K562 (cell line): ENCODE results near the gene OR2T8. TPM values are rescaled to one million over a fixed set of nuclear protein-coding genes. Genes with fewer than 3 reads are reported as not detected.

Experiments
- ATAC-seq: fragments of 200-7000 bp; cut with Tn5 transposase; 3 replicates; pipeline ENCODE4 v1.9.1; 2020; ENCODE audit warnings: moderate library complexity
- BruUV-seq: library from RNA; stranded (reverse); fragments of 400-500 nt; replicated peaks from 2 replicates; lab custom pipeline; 2021; lab: Mats Ljungman, UMichigan
- CTCF ChIA-PET: fragments of 300-600 bp; formaldehyde crosslinking; extraction: SDS; loops from one replicate; lab custom pipeline; 2021; ENCODE audit warnings: low intra/inter-chr PET ratio; lab: Yijun Ruan, JAX
- POLR2A ChIA-PET: fragments of 300-600, 350-650 bp; sonication (Branson Sonifier 250); formaldehyde crosslinking; extraction: SDS; loops from one replicate; lab custom pipeline; 2021; ENCODE audit warnings: antibody characterized with exemption, inconsistent platforms; lab: Yijun Ruan, JAX
- DNase-seq, 4 experiments: peaks; one replicate each; pipeline versions ENCODE4 v3.0.0 to v3.0.0-alpha.2; 2011 to 2018; ENCODE audit warnings: low spot score in 3 of 4, mixed read lengths in 3 of 4; ENCODE audit errors: extremely low read depth in 1 of 4
- FAIRE-seq: peaks from 2 replicates; lab custom pipeline; 2011; peaks lifted over from hg19 to GRCh38; lab: Jason Lieb, UNC
- H2AFZ ChIP-seq: 2 replicates; pipeline ENCODE4 v1.6.0; 2011; ENCODE audit warnings: low read depth, low read length, control low read depth, inconsistent platforms
- H3K27ac ChIP-seq: fragments of 200-600 bp; 3 replicates; pipeline ENCODE4 v1.8.0; 2011; ENCODE audit warnings: low read depth, mild to moderate bottlenecking, control low read depth, inconsistent platforms, low read length, moderate library complexity, mixed read lengths; ENCODE audit errors: extremely low read depth
- H3K27me3 ChIP-seq, 2 experiments: fragments of 300-600 bp in 1 of 2; 2 replicates in 1 of 2; 3 replicates in 1 of 2; pipeline versions ENCODE4 v1.6.0 to v1.8.0; 2011; ENCODE audit warnings: inconsistent platforms in 2 of 2, low read length in 2 of 2, mild to moderate bottlenecking in 1 of 2, mixed read lengths in 1 of 2, moderate library complexity in 1 of 2; ENCODE audit not compliant: control insufficient read depth in 2 of 2, insufficient read depth in 2 of 2
- H3K36me3 ChIP-seq: fragments of 300-600 bp; 3 replicates; pipeline ENCODE4 v1.8.0; 2011; ENCODE audit warnings: mild to moderate bottlenecking, low read length, inconsistent platforms; ENCODE audit not compliant: control insufficient read depth, insufficient read depth
- H3K4me1 ChIP-seq, 2 experiments: fragments of 200-600 bp in 1 of 2; replicated peaks in 1 of 2; 2 replicates in 1 of 2; 3 replicates in 1 of 2; pipeline versions ENCODE4 v1.5.1 to v1.8.0; 2011; ENCODE audit warnings: inconsistent platforms in 2 of 2, low read length in 2 of 2, mild to moderate bottlenecking in 1 of 2, mixed read lengths in 1 of 2, moderate library complexity in 1 of 2; ENCODE audit not compliant: control insufficient read depth in 2 of 2, insufficient read depth in 2 of 2
- H3K4me2 ChIP-seq: 2 replicates; pipeline ENCODE4 v1.6.1; 2011; ENCODE audit warnings: low read length, control low read depth, inconsistent platforms, mixed read lengths; ENCODE audit not compliant: insufficient read depth
- H3K4me3 ChIP-seq: fragments of 200-600 bp; sonication (generic), shearing (Covaris generic); 2 replicates; pipeline ENCODE4 v1.5.1; 2016; ENCODE audit warnings: control low read depth, inconsistent platforms
- H3K79me2 ChIP-seq: fragments of 200-600 bp; 3 replicates; pipeline ENCODE4 v1.8.0; 2011; ENCODE audit warnings: low read length, inconsistent platforms; ENCODE audit not compliant: control insufficient read depth, insufficient read depth
- H3K9ac ChIP-seq, 2 experiments: 2 replicates each; pipeline versions ENCODE4 v1.6.0 to v1.6.1; 2011; ENCODE audit warnings: low read depth in 2 of 2, low read length in 2 of 2, control low read depth in 1 of 2, inconsistent platforms in 1 of 2, mild to moderate bottlenecking in 1 of 2, mixed read lengths in 1 of 2; ENCODE audit not compliant: insufficient read depth in 1 of 2
- H3K9me1 ChIP-seq: one replicate; pipeline ENCODE4 v1.6.0; 2011; ENCODE audit warnings: inconsistent platforms, mild to moderate bottlenecking, low read length, moderate library complexity; ENCODE audit not compliant: control insufficient read depth, insufficient read depth
- H3K9me3 ChIP-seq: replicated peaks from 2 replicates; pipeline ENCODE4 v1.5.1; 2011; ENCODE audit warnings: low read depth, low read length, inconsistent platforms; ENCODE audit not compliant: control insufficient read depth, insufficient read depth
- H4K20me1 ChIP-seq: replicated peaks from 2 replicates; pipeline ENCODE4 v1.6.1; 2011; ENCODE audit warnings: low read length, inconsistent platforms, mixed read lengths; ENCODE audit not compliant: control insufficient read depth, insufficient read depth
- CCAR2 ChIP-seq: fragments of 200-400 bp; formaldehyde crosslinking; IDR thresholded peaks from 2 replicates; pipeline ENCODE4 v1.6.1; 2017; ENCODE audit warnings: mild to moderate bottlenecking, low read depth, low read length
- GTF2E2 ChIP-seq: fragments of 200-800 bp; sonication (Bioruptor generic); IDR thresholded peaks from 2 replicates; pipeline ENCODE4 v1.6.1; 2016; ENCODE audit warnings: missing genetic modification characterization, missing compliant biosample characterization
- HNRNPLL ChIP-seq: fragments of 200-400 bp; formaldehyde crosslinking; IDR thresholded peaks from 2 replicates; pipeline ENCODE4 v1.6.1; 2017; ENCODE audit warnings: low read length, low read depth, mild to moderate bottlenecking; ENCODE audit not compliant: poor library complexity, severe bottlenecking
- KAT2B ChIP-seq: IDR thresholded peaks from one replicate; pipeline ENCODE4 v1.6.1; 2012; ENCODE audit warnings: low read depth, mild to moderate bottlenecking, control low read depth, inconsistent platforms, low read length, moderate library complexity
- KDM4B ChIP-seq, 2 experiments: fragments of 450-650 bp in 1 of 2; sonication (generic) in 1 of 2; IDR thresholded peaks; 2 replicates each; pipeline ENCODE4 v1.6.1; 2016 to 2017; ENCODE audit warnings: borderline replicate concordance in 2 of 2, antibody characterized with exemption in 1 of 2, low read depth in 1 of 2, mild to moderate bottlenecking in 1 of 2
- ZNF41 ChIP-seq: fragments of 250-450 bp; sonication (Bioruptor Pico); conservative IDR thresholded peaks from 2 replicates; pipeline ENCODE4 v1.4.0; 2020; ENCODE audit warnings: mild to moderate bottlenecking
- ZNF77 ChIP-seq: fragments of 250-450 bp; sonication (Bioruptor Pico); IDR thresholded peaks from 2 replicates; pipeline ENCODE4 v1.5.0; 2020
- WGBS: fragments of 100-300 bp; shearing (Covaris generic); methylation state at CpG from one replicate; pipeline ENCODE4 v1.1.6; 2016; ENCODE audit warnings: low coverage, mixed read lengths; ENCODE audit not compliant: insufficient coverage; ENCODE audit errors: missing lambda C conversion rate; 5-methylcytosine and 5-hydroxymethylcytosine counted together
- in situ Hi-C: fragments of 300-500 bp; cut with MboI; formaldehyde crosslinking; loops from 4 replicates; pipeline ENCODE4 v1.15.0; 2018; ENCODE audit warnings: inconsistent platforms, mixed read lengths
- intact Hi-C: fragments of 100-400 bp; cut with micrococcal nuclease; formaldehyde crosslinking; loops from 2 replicates; pipeline ENCODE4 v1.14.2; 2022
- polyA plus RNA-seq, 8 experiments: library from polyadenylated mRNA; depleted of rRNA in 4 of 8; stranded (reverse) in 5 of 8; unstranded in 3 of 8; fragments of >200 nt; fragmentation: Nextera tagmentation in 2 of 8; fragmentation: Illumina TruSeq in 1 of 8; extraction: Ambion mirVana in 2 of 8; extraction: Trizol in 1 of 8; gene quantifications; 2 replicates each; pipeline versions ENCODE4 v1.2.1 to v1.2.3, GENCODE V29; 2011 to 2014; ENCODE audit warnings: inconsistent platforms in 1 of 8, missing spikeins in 1 of 8
- total RNA-seq, 7 experiments: library from RNA; depleted of rRNA in 6 of 7; stranded (reverse); fragments of >200 nt in 6 of 7; fragmentation: Illumina TruSeq in 2 of 7; extraction: Trizol in 2 of 7; gene quantifications; 2 replicates each; pipeline versions ENCODE4 v1.2.1 to v1.2.3, GENCODE V29; 2011 to 2021; ENCODE audit warnings: low replicate concordance in 1 of 7
- TF ChIP-seq, protein P1 (sequence below), 2 experiments: fragments of 450-650 bp in 1 of 2; sonication (generic) in 1 of 2; formaldehyde crosslinking in 1 of 2; IDR thresholded peaks; 2 replicates each; pipeline versions ENCODE4 v1.7.1 to v1.9.0; 2016 to 2022; ENCODE audit warnings: inconsistent platforms in 1 of 2, mild to moderate bottlenecking in 1 of 2, missing genetic modification reagents in 1 of 2

Gene OR2T8
- total and polyA plus RNA-seq, 9 of the 15 experiments (the other 6 are each of a cell fraction or from before 2014, with no cell fraction given) = 0.08 to 0.46 (median 0.31) TPM; not detected in 3

DNA sequence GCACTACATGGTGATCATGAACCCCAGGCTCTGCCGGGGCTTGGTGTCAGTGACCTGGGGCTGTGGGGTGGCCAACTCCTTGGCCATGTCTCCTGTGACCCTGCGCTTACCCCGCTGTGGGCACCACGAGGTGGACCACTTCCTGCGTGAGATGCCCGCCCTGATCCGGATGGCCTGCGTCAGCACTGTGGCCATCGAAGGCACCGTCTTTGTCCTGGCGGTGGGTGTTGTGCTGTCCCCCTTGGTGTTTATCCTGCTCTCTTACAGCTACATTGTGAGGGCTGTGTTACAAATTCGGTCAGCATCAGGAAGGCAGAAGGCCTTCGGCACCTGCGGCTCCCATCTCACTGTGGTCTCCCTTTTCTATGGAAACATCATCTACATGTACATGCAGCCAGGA lies 24.1 kb upstream of the OR2T8 start (continued):
- TF ChIP-seq GTF2E2 (tag) (no peak), KDM4B (IDR thresholded peaks at IDR 0.05; ENCODE audit: borderline replicate concordance in 2 of 2, low read depth in 1 of 2) (no peak), KAT2B (no peak), HNRNPLL (no peak), ZNF41 (CRISPR knock-in tag) (no peak), CCAR2 (no peak)

DNA sequence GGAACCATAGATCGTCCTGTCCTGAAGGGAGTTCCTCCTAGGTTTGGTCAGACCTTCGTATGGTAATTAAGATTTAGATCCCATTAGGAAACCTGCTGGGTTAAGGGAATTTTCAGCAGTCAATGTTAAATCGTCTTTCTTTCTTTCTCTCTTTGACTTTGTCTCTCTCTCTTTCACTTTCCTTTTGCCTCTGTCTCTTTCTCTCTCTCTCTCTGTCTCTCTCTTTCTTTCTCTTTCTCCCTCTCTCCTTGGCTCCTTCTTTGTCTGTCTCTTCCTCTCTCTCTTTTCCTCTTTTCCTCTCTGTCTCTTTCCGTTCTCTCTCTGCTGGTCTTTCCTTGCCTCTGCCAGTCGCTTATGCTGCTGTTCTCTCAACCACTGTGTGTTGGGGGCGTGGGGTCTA lies 15.9 kb upstream of the OR2T8 start:
- Histone ChIP-seq H3K36me3 (no peaks in the 10 kb centered on the region), H2AFZ (no peak overlapping the region; the same call in 1 of the 2 replicates), H4K20me1 (no peaks in the 10 kb centered on the region), H3K27ac (no peak overlapping the region), H3K27me3 (no peaks in the 10 kb centered on the region), H3K4me1 (peaks cover 0 to 13% of the 10 kb centered on the region in 2 experiments; a peak in 3 of 5 replicates), H3K9ac (no peak overlapping the region), H3K9me1 (no peaks in the 10 kb centered on the region), H3K9me3 (peaks cover 5% of the 10 kb centered on the region), H3K4me3 (no peak overlapping the region), H3K79me2 (no peaks in the 10 kb centered on the region), H3K4me2 (no peak overlapping the region)
- DNase-seq = no peak
- in situ Hi-C loops (no loop called here), intact Hi-C loops (no loop called here)
- POLR2A ChIA-PET = no interaction called here
- FAIRE-seq = no peak
- no peak for ATAC-seq
- WGBS = 26% methylated on average over 6 of the region's 6 CpGs
- CTCF ChIA-PET = no interaction called here
- no TSS peak for BruUV-seq
- TF ChIP-seq, protein P1, sequence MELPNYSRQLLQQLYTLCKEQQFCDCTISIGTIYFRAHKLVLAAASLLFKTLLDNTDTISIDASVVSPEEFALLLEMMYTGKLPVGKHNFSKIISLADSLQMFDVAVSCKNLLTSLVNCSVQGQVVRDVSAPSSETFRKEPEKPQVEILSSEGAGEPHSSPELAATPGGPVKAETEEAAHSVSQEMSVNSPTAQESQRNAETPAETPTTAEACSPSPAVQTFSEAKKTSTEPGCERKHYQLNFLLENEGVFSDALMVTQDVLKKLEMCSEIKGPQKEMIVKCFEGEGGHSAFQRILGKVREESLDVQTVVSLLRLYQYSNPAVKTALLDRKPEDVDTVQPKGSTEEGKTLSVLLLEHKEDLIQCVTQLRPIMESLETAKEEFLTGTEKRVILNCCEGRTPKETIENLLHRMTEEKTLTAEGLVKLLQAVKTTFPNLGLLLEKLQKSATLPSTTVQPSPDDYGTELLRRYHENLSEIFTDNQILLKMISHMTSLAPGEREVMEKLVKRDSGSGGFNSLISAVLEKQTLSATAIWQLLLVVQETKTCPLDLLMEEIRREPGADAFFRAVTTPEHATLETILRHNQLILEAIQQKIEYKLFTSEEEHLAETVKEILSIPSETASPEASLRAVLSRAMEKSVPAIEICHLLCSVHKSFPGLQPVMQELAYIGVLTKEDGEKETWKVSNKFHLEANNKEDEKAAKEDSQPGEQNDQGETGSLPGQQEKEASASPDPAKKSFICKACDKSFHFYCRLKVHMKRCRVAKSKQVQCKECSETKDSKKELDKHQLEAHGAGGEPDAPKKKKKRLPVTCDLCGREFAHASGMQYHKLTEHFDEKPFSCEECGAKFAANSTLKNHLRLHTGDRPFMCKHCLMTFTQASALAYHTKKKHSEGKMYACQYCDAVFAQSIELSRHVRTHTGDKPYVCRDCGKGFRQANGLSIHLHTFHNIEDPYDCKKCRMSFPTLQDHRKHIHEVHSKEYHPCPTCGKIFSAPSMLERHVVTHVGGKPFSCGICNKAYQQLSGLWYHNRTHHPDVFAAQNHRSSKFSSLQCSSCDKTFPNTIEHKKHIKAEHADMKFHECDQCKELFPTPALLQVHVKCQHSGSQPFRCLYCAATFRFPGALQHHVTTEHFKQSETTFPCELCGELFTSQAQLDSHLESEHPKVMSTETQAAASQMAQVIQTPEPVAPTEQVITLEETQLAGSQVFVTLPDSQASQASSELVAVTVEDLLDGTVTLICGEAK (IDR thresholded peaks at IDR 0.05) = 0 out of 2 replicates have a peak, but pooled peaks have one; percentile 27
- TF ChIP-seq, protein P1 (CRISPR knock-in tag; IDR thresholded peaks at IDR 0.05) = no peak
- TF ChIP-seq ZNF77 = no peak
